ENCODE measurements around the gene XRN1.

XRN1 gene

DNA sequence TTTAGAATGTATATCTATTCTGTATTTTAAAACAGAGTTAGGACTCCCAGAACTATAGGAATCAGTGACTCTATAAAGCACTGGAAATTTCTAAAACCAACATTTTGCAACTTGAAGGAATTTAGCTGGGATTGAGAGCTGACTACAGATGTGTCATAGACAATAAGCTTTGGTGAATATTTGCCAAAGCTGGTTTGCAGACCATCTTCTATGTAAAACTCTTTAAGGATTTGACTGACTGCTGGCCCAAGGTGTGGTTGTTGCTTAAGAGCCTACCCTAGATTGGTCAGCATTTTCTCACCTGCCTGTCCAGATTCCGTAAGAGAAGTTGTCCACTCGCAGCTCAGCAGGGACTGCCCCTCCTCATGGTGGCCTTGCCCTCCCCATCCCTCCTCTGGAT, 149.2 kb downstream of the XRN1 start:
- DNase-seq (ENCODE audit: low read depth): no peak
- no peak overlapping the region for H3K4me3 ChIP-seq (ENCODE audit: control insufficient read depth, low read depth, low read length)

DNA sequence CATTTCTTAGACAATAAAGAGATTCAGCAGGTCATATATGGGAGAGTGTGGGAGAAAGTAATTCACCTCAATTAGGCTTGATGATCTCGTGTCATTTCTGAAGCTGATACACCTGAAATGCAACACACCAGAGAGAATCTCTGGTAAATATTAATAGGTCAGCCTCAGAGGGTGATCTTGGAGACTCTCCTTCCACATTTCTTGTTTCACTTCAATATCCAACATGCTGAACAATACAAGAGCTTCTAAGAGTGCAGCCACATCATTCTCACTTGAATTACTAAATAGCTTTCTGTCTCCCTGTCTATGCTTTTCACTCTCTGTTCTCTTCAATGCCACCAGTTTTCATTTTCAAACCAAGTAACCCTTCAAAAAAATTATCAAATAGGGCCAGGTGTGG, 151.3 kb downstream of the XRN1 start:
- H3K4me3 ChIP-seq (ENCODE audit: control insufficient read depth, low read depth, low read length): no peak overlapping the region
- no peak for DNase-seq (ENCODE audit: low read depth)
- TF ChIP-seq, protein P1, sequence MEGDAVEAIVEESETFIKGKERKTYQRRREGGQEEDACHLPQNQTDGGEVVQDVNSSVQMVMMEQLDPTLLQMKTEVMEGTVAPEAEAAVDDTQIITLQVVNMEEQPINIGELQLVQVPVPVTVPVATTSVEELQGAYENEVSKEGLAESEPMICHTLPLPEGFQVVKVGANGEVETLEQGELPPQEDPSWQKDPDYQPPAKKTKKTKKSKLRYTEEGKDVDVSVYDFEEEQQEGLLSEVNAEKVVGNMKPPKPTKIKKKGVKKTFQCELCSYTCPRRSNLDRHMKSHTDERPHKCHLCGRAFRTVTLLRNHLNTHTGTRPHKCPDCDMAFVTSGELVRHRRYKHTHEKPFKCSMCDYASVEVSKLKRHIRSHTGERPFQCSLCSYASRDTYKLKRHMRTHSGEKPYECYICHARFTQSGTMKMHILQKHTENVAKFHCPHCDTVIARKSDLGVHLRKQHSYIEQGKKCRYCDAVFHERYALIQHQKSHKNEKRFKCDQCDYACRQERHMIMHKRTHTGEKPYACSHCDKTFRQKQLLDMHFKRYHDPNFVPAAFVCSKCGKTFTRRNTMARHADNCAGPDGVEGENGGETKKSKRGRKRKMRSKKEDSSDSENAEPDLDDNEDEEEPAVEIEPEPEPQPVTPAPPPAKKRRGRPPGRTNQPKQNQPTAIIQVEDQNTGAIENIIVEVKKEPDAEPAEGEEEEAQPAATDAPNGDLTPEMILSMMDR (conservative IDR thresholded peaks at IDR 0.05; ENCODE audit: control insufficient read depth, insufficient read depth, low read depth, low read length): no peak

More for the DNA sequence above, 149.2 kb downstream of the XRN1 start:
- TF ChIP-seq, protein P1 (conservative IDR thresholded peaks at IDR 0.05; ENCODE audit: control insufficient read depth, insufficient read depth, low read depth, low read length): no peak

DNA sequence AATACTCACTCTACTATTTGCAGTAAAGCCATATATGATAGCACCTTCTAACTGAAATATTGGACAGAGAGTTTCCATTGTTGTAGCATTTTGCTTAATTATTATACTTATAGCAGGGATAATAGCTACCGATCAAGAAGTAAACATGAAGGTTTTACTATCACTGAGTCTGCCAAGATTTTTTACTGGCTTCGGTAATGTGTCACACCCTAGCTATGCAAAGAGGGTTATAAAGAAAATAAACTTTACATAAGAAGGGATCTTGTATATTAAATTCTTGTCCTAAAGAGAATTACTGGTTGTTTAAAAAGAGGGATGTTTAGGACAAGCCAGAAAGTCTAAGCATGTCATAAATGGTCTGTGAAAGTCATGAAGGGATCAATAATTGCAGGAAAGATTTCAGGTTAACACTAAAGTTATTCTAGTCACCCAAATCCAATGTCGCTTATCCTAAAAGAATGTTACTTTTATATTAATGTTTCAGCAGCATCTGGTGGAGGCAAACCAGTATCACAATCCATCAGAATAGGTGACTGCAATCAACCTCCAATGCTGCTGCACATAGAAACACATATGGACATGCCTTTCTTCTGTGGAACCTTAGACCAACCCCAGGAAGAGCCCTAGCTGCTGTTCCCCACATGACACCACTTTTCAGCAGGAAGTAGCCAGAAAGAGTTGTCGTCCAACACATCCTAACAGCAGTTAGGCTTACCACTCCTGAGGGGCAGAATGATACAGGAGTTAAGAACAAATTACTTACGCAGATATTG, 159.8 kb downstream of the XRN1 start:
- TF ChIP-seq, protein P1 (conservative IDR thresholded peaks at IDR 0.05; ENCODE audit: control insufficient read depth, insufficient read depth, low read depth, low read length): no peak
- no peak overlapping the region for H3K4me3 ChIP-seq (ENCODE audit: control insufficient read depth, low read depth, low read length)
- peak; percentile 20 for DNase-seq (ENCODE audit: low read depth)

DNA sequence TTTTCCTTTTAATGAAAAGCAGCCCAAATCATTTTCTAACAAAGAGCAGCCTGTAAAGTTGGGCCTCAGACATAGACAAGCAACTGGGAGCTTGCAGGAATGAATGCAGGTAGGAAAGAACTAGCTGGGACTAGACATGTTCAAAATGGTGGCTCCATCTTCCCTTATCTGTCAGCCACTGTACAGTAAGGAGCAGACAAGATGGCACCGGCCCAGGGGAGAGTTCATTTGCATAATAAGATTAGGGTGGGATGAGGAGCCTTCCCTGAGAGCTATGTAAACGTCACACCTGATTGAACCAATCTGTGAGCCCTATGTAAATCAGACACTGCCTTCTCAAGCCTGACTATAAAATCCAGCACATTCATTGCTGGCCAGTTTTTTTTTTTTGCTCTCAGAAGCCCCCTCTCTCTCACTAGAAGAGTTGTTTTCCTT, 162.7 kb downstream of the XRN1 start:
- TF ChIP-seq, protein P1 (conservative IDR thresholded peaks at IDR 0.05; ENCODE audit: control insufficient read depth, insufficient read depth, low read depth, low read length): no peak
- no peak for DNase-seq (ENCODE audit: low read depth)
- no peak overlapping the region for H3K4me3 ChIP-seq (ENCODE audit: control insufficient read depth, low read depth, low read length)

DNA sequence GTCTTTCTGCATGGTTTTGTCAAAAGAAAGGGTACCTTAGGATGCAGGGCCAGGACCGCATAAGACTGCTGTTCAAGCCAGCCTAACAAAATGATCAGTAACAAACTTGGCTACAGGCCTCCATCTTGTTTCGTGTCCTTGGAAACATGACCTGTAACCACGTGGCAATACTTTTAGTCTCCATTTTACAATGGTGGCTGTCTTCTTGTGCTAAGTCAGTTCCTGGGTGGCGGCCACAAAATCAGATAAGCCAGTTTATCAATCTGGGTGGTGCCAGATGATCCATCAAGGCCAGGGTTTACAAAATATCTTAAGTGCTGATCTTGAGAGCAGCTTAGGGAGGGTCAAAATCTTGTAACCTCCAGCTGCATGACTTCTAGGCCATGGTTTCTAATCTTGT, 165.3 kb downstream of the XRN1 start:
- no peak overlapping the region for H3K4me3 ChIP-seq (ENCODE audit: control insufficient read depth, low read depth, low read length)
- TF ChIP-seq, protein P1 (conservative IDR thresholded peaks at IDR 0.05; ENCODE audit: control insufficient read depth, insufficient read depth, low read depth, low read length): no peak
- no peak for DNase-seq (ENCODE audit: low read depth)

DNA sequence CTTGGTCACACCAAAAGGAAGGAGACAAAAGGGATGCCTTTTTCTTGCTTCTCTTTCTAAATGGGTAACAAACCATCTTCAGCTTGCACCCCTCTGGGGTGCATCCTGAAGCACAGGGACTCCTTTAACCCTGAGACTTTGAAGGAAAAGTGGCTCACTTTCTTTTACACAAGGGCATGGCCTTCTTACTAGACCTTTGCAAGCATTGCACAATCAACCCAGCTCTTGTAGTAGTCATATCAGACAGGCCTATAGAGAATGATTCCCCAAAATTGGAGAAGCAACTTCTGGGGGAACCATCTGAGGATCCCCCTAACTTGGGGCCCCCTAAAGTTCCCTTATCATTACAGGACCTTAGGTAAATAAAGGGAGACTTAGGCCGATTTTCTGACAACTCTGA, 166.4 kb downstream of the XRN1 start:
- TF ChIP-seq, protein P1 (conservative IDR thresholded peaks at IDR 0.05; ENCODE audit: control insufficient read depth, insufficient read depth, low read depth, low read length): no peak
- DNase-seq (ENCODE audit: low read depth): peak; percentile 23
- no peak overlapping the region for H3K4me3 ChIP-seq (ENCODE audit: control insufficient read depth, low read depth, low read length)
